Coronary artery (tissue), 2 donors: Measurements from ENCODE around the gene KLHL42.
A peak's percentile ranks its signal among the peaks of the same experiment; 100 is the strongest.
"Not testable (repeated sequence)": the region's sequence is repeated elsewhere in the genome, so short reads cannot be mapped to it uniquely, and the experiment has no call there.

ENCODE experiments used
- DNase-seq: peaks from one replicate; pipeline ENCODE4 v3.0.0-alpha.2; 2017; ENCODE audit warnings: low spot score
- H3K27ac ChIP-seq, 2 donors: fragments of 200-600 bp; sonication (generic); one replicate each; pipeline ENCODE4 v1.5.1; 2016 to 2019
- H3K4me3 ChIP-seq: fragments of 200-600 bp; sonication (generic); 2 replicates; pipeline ENCODE4 v1.5.1; 2016; ENCODE audit warnings: mild to moderate bottlenecking, moderate library complexity
- CTCF ChIP-seq: fragments of 200-600 bp; sonication (generic); IDR thresholded peaks from one replicate; pipeline ENCODE4 v1.5.1; 2019; ENCODE audit warnings: antibody characterized with exemption

The KLHL42 gene

GRCh38 chr12:27841392-27841882 is 61.4 kb downstream of the KLHL42 start:
- Histone ChIP-seq H3K27ac (no peak overlapping the region), H3K4me3 (no peak overlapping the region)
- TF ChIP-seq CTCF: no peak
- no peak for DNase-seq

DNA sequence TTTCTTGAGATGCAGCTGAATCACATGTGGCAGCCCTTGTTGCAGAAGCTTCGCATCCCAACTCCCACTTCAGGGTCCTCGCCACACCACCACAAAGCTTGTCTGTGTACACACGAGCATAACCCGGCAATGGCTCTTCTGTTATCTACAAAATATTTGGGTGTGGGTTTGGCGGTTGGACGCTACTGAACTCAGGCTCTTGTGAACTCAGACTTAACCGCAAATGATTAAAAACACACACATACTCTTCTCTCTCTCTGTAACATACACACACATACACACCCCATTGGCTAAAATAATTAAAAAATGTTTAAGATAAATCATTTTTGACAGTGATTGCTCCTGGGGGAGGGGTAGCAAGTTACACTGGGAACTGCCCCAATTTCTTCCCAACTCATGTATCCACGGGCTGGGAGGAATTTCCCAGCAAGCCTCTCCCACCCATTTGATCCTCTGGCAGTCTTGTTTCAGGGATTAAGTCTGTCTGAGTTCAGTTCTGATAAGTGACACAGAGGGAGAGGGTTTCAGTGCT is 63.7 kb downstream of the KLHL42 start:
- H3K4me3 ChIP-seq: peak overlapping the region; percentile 30
- no peak for DNase-seq
- TF ChIP-seq CTCF: no peak
- no peak overlapping the region for H3K27ac ChIP-seq

DNA sequence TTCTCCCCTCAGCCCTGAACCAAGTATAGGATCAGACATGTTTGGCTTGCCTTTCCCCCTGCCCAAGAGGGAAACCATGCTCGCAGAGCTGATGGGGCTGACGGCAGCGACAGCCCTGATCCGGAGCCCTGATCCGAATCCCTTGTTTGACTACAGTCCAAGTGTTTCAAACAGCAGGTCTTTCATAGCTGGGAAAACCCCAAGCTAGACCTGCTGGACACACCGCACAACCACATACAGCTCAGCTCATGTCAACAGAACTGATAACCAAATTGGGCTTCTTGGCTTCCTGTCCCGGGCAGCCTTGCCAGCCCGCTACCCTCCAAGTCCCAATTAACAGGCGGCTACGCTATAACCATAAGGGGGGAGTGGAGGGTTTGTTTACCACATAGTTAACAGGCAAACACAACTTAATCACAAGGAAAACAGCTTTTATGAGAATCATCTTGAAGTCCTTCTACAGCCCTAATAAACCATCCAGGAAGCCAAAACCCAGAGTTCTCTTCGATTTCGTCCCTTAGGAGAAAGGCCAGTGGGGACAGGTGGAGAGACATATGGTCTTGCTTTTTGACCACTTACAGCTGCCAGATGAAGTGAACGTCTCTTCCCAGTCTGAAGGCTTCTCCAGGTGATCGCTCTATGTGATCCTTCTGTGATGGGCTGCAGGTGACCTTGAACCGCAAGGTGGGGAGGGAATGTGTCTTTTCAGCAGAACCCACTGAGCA is 64.5 kb downstream of the KLHL42 start:
- no peak for DNase-seq
- no peak overlapping the region for H3K27ac ChIP-seq
- TF ChIP-seq CTCF: no peak
- H3K4me3 ChIP-seq: peak overlapping the region; percentile 30

- no peak for DNase-seq
- no peak overlapping the region for H3K4me3 ChIP-seq
- no peak for TF ChIP-seq CTCF
- no peak overlapping the region for H3K27ac ChIP-seq
Measured at GRCh38 chr12:27845187-27845586, 65.2 kb downstream of the KLHL42 start.

DNA sequence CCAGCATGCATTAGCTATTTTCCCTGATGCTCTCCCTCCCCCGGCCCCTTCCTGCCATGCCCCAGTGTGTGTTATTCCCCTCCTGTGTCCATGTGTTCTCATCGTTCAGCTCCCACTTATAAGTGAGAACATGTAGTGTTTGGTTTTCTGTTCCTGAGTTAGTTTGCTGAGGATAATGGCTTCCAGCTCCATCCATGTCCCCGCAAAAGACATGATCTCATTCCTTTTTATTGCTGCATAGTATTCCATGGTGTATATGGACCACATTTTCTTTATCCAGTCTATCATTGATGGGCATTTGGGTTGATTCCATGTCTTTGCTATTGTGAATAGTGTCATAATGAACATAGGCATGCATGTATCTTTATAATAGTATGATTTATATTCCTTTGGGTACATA is 65.7 kb downstream of the KLHL42 start:
- H3K27ac ChIP-seq, DNase-seq, H3K4me3 ChIP-seq: not testable (repeated sequence)

- H3K27ac ChIP-seq, H3K4me3 ChIP-seq, DNase-seq: not testable (repeated sequence)
Measured at GRCh38 chr12:27847293-27847692, 67.3 kb downstream of the KLHL42 start.

DNA sequence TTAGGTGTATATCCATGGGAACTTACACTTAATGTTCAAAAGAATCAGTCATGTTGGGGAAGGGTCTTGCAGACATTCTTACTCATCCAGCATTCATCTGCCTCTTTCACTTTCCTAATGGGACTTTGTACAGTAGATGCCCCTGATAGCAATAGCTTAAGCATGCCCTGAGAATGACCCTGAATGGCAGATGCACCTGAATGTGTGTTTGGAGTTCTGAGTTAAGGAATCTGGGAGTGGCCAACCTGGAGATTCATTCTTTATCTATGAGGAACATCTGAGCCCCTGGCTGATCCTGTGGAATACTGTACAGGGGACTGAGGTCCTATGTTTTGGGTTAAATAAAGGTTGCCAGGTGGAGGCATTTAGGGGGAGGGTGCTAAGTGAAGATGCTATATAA is 71.3 kb downstream of the KLHL42 start:
- no peak for DNase-seq
- no peak overlapping the region for H3K4me3 ChIP-seq
- no peak overlapping the region for H3K27ac ChIP-seq
- TF ChIP-seq CTCF: no peak

- H3K27ac ChIP-seq: no peak overlapping the region
- no peak overlapping the region for H3K4me3 ChIP-seq
- TF ChIP-seq CTCF: no peak
- no peak for DNase-seq
Measured at GRCh38 chr12:27852117-27852516, 72.1 kb downstream of the KLHL42 start.
